Measurements from ENCODE around the gene CDC42BPG.

GRCh38 chr11:64776425-64776824 lies 68.0 kb downstream of the CDC42BPG start:
- TF ChIP-seq CTCF (IDR thresholded peaks at IDR 0.05; ENCODE audit: low read depth, low read length), result no peak
- TF ChIP-seq EZH2phosphoT487 (IDR thresholded peaks at IDR 0.05; ENCODE audit: low read depth), result no peak

Measured in OCI-LY3 (cell line).